Measurements from ENCODE around the gene CHCHD3.

Gene CHCHD3

GRCh38 chr7:132854238-132854637 lies 227.7 kb downstream of the CHCHD3 start:
- no peaks in the 10 kb centered on the region for H3K36me3 ChIP-seq (ENCODE audit: control insufficient read depth, insufficient read depth, low read length)
- H3K4me3 ChIP-seq (replicated peaks; ENCODE audit: low read depth, low read length) = no peak overlapping the region
- no peak for TF ChIP-seq CTCF (IDR thresholded peaks at IDR 0.05; ENCODE audit: insufficient read depth, low read length, poor library complexity, severe bottlenecking)
- H3K27me3 ChIP-seq (replicated peaks; ENCODE audit: control insufficient read depth, insufficient read depth, low read length) = no peaks in the 10 kb centered on the region
- no peak for DNase-seq (ENCODE audit: extremely low read depth, insufficient read length)

GRCh38 chr7:132847376-132847775 lies 234.5 kb downstream of the CHCHD3 start:
- no peaks in the 10 kb centered on the region; the same call in 1 of the 2 replicates for H3K36me3 ChIP-seq (ENCODE audit: control insufficient read depth, insufficient read depth, low read length)
- H3K4me3 ChIP-seq (replicated peaks; ENCODE audit: low read depth, low read length) = no peak overlapping the region
- TF ChIP-seq CTCF (IDR thresholded peaks at IDR 0.05; ENCODE audit: insufficient read depth, low read length, poor library complexity, severe bottlenecking) = no peak
- no peaks in the 10 kb centered on the region for H3K27me3 ChIP-seq (replicated peaks; ENCODE audit: control insufficient read depth, insufficient read depth, low read length)
- DNase-seq (ENCODE audit: extremely low read depth, insufficient read length) = no peak

- H3K4me3 ChIP-seq (replicated peaks; ENCODE audit: low read depth, low read length) = no peak overlapping the region
Measured at GRCh38 chr7:132846086-132846485, 235.8 kb downstream of the CHCHD3 start.

GRCh38 chr7:132842478-132842877 lies 239.4 kb downstream of the CHCHD3 start:
- TF ChIP-seq CTCF (IDR thresholded peaks at IDR 0.05; ENCODE audit: insufficient read depth, low read length, poor library complexity, severe bottlenecking) = no peak
- H3K27me3 ChIP-seq (replicated peaks; ENCODE audit: control insufficient read depth, insufficient read depth, low read length) = no peaks in the 10 kb centered on the region
- no peak overlapping the region for H3K4me3 ChIP-seq (replicated peaks; ENCODE audit: low read depth, low read length)
- no peaks in the 10 kb centered on the region for H3K36me3 ChIP-seq (ENCODE audit: control insufficient read depth, insufficient read depth, low read length)
- DNase-seq (ENCODE audit: extremely low read depth, insufficient read length) = no peak

More at GRCh38 chr7:132846086-132846485, 235.8 kb downstream of the CHCHD3 start:
- Histone ChIP-seq H3K36me3 (ENCODE audit: control insufficient read depth, insufficient read depth, low read length) (no peaks in the 10 kb centered on the region; the same call in 1 of the 2 replicates), H3K27me3 (replicated peaks; ENCODE audit: control insufficient read depth, insufficient read depth, low read length) (no peaks in the 10 kb centered on the region)
- DNase-seq (ENCODE audit: extremely low read depth, insufficient read length) = no peak
- TF ChIP-seq CTCF (IDR thresholded peaks at IDR 0.05; ENCODE audit: insufficient read depth, low read length, poor library complexity, severe bottlenecking) = no peak

GRCh38 chr7:132840199-132840598 lies 241.7 kb downstream of the CHCHD3 start:
- no peak overlapping the region for H3K4me3 ChIP-seq (replicated peaks; ENCODE audit: low read depth, low read length)
- TF ChIP-seq CTCF (IDR thresholded peaks at IDR 0.05; ENCODE audit: insufficient read depth, low read length, poor library complexity, severe bottlenecking) = no peak
- no peaks in the 10 kb centered on the region for H3K36me3 ChIP-seq (ENCODE audit: control insufficient read depth, insufficient read depth, low read length)
- DNase-seq (ENCODE audit: extremely low read depth, insufficient read length) = no peak
- no peaks in the 10 kb centered on the region for H3K27me3 ChIP-seq (replicated peaks; ENCODE audit: control insufficient read depth, insufficient read depth, low read length)

- TF ChIP-seq CTCF (IDR thresholded peaks at IDR 0.05; ENCODE audit: insufficient read depth, low read length, poor library complexity, severe bottlenecking) = no peak
- Histone ChIP-seq H3K36me3 (ENCODE audit: control insufficient read depth, insufficient read depth, low read length) (no peaks in the 10 kb centered on the region), H3K27me3 (replicated peaks; ENCODE audit: control insufficient read depth, insufficient read depth, low read length) (no peaks in the 10 kb centered on the region), H3K4me3 (replicated peaks; ENCODE audit: low read depth, low read length) (no peak overlapping the region)
- no peak for DNase-seq (ENCODE audit: extremely low read depth, insufficient read length)
Measured at GRCh38 chr7:132838313-132838712, 243.6 kb downstream of the CHCHD3 start.

Data from GM06990 (cell line).